Measurements from ENCODE around the gene GSTP1.
"Not testable (repeated sequence)": the region's sequence is repeated elsewhere in the genome, so short reads cannot be mapped to it uniquely, and the experiment has no call there.

Gene GSTP1

DNA sequence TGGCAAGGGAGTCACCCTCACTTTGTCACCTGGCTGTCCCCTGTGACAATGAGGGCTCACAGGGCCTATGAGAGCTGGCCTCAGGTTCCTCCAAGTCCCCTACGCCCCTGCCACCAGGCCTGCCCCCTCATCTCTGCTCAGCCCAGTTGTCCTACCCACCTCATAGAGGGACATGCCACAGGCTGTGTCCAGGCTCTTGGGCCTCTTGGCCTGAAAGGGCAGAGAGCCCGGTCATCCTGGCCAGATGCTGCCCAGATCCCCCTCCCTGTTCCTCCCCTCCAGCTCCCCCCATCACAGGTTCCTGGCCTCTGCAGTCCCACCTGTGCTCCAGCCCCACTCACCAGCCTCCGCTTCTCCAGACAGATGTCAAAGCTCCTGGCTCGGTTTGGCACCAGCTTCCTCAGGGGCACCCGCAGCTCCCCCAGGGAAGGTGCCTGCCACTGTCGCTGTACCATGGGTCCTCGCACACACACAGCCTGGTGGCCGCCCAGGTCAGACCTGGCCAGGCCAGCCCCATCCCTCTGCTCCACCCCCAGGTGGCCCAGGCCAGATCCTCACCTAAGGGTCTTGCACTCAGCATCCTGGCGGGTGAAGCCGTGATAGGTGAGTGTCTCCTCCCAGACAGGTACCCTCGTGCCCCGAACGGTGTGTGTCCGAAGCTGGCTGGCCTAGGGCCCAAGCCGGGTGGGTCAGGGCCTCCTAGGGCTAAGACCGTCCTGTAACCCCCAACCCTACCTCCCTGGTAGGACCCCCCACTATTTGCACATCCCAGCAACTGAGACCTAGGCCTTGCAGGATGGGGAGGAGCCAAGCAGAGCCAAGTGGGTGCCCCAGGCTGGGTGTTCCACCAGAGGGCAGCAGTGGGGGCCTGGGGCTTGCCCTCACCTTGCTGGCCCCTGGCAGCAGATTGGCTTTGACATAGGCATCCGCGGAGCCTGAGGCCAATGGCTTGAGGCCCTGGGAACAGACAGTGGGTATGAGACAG lies 31.4 kb downstream of the GSTP1 start:
- DNase-seq (ENCODE audit: low spot score), result peak; percentile 21

DNA sequence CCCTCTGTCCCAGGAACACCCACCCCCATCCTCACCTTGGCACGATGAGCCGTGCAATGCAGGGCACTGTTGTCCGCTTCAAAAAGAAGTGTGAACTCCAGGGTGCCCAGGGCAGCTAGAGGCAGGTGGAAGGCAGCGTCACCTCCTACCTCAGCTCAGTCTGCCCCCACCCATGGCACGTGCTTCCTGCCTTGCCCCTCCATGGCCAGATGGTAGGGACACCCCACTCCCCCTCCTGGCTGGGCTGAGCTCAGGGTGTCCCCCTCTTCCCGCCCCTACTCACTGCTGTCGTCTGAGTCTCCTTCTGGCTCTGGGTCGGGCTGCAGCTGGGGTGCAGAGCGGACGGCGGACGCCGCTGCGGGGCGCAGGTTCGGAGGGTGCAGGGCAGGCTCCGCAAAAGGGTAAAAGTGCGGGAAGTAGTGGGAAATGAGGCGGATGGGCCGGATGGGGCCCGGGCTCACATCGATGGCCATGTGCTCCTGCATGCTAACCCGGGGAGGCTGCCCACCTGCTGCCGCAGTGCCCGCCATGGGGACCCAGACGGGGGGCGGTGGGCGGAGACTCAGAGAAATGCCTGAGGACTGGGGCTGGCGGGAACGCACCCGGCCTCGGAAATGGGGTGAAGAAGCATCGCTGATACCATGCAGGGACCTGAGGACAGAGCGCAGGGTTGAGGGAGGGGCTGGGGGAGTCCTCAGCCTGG lies 32.3 kb downstream of the GSTP1 start:
- no peak for DNase-seq (ENCODE audit: low spot score)

DNA sequence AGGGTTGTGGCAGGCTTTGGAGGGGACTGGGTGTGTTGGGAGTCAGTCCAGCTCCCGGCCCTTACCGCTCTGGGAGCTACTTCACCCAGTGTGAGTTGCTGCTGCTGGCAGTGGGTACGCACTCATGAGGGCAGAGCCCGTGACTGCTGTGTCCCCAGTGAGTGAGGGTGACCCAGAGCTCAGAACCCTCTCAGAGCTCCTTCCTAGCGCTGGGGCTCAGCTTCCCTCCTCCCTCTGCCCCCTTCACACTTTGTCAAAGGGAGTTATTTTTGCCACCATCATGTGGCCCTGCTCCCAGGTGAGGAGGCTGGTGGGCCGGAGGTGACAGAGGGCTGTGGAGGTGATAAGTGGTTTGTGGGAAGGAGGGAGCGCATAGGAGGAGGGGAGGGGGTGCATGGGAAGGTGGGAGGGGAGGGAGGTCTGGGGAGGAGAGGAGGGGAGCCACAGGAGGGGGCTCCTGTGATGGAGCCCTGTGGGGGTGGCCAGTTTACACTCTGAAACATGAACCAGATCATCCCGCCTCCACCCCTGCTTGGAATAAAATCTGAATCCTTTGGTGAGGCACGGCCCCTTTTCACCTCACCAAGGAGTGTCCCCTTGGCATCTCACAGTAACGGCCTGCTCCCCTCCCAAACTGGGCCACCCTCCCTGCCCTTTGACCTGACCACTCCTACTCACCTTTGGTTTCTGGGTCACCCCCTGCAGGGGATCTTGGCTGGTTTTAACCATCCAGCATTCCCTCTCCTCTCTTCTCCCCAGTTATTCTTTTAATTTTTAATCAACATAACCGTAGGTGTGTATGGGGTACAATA lies 33.0 kb downstream of the GSTP1 start:
- no peak for DNase-seq (ENCODE audit: low spot score)

DNA sequence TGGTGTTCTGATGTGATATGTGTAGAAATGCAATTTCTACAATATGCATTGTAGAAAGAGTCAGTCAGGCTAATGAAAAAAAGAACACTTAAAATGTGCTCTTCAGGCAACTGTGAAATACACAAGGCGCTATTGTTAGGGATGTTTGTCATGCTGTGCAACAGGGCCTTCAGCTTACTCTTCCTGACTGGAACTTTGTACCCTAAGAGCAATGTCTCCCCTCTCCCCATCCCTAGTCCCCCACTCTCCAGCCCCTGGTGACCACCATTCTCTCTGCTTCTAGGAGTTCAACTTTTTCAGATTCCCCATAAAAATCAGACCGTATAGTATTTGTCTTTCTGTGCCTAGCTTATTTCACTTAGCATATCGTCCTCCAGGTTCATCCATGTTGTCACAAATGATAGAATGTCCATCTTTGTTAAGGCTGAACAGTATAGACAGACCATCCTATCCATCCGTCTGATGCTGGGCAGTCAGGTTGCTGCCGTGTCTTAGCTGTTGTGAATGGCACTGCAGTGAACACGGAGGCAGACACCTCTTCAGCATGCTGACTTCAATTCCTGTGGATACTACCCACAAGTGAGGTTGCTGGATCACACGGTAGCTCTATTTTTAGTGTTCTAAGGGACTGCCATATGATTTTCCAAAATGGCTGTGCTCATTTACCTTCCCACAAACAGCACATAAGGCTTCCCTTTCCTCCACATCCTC lies 33.8 kb downstream of the GSTP1 start:
- DNase-seq (ENCODE audit: low spot score), result no peak

DNA sequence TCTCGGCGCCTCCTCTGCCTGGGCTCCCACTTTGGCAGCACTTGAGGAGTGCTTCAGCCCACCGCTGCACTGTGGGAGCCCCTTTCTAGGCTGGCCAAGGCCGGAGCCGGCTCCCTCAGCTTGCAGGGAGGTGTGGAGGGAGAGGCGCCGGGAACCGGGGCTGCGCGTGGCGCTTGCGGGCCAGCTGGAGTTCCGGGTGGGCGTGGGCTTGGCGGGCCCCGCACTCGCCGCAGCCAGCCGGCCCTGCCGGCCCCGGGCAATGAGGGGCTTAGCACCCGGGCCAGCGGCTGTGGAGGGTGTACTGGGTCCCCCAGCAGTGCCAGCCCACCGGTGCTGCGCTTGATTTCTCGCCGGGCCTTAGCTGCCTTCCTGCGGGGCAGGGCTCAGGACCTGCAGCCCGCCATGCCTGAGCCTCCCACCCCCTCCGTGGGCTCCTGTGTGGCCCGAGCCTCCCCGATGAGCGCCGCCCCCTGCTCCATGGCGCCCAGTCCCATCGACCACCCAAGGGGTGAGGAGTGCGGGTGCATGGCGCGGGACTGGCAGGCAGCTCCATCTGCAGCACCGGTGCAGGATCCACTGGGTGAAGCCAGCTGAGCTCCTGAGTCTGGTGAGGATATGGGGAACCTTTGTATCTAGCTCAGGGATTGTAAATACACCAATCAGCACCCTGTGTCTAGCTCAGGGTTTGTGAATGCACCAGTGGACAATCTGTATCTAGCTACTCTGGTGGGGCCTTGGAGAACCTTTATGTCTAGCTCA lies 35.5 kb downstream of the GSTP1 start:
- DNase-seq (ENCODE audit: low spot score), result not testable (repeated sequence)

DNA sequence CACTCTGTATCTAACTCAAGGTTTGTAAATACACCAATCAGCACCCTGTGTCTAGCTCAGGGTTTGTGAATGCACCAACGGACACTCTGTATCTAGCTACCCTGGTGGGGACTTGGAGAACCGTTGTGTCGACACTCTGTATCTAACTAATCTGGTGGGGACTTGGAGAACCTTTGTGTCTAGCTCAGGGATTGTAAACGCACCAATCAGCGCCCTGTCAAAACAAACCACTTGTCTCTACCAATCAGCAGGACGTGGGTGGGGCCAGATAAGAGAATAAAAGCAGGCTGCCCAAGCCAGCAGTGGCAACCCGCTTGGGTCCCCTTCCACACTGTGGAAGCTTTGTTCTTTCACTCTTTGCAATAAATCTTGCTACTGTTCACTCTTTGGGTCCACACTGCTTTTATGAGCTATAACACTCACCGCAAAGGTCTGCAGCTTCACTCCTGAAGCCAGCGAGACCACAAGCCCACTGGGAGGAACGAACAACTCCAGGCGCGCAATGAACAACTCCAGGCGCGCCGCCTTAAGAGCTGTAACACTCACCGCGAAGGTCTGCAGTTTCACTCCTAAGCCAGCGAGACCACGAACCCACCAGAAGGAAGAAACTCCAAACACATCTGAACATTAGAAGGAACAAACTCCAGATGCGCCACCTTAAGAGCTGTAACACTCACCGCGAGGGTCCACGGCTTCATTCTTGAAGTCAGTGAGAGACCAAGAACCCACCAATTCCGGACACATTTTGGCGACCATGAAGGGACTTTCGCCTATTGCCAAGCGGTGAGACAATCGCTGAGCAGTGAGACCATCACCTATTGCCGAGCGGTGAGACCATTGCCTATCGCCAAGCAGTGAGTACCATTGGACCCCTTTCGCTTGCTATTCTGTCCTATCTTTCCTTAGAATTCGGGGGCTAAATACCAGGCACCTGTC lies 36.3 kb downstream of the GSTP1 start:
- not testable (repeated sequence) for DNase-seq (ENCODE audit: low spot score)

DNA sequence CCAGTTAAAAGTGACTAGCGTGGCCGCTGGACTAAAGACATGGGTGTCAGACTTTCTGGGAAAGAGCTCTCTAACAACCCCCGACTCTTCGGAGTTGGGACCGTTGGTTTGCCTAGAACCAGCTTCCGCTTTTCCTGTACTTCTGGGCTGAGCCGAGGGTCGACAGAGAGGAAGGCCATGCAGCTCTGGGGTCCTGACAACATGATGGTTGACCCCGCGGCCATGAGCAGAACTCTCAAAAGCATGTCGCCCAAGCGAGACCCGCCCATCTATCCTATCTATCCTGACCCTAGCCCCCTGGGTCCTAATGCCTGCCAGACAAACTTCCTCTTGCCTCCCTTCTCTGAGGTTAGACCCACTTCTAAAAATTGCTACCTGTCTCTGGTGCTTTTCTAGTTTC lies 37.0 kb downstream of the GSTP1 start:
- DNase-seq (ENCODE audit: low spot score), result not testable (repeated sequence)

DNA sequence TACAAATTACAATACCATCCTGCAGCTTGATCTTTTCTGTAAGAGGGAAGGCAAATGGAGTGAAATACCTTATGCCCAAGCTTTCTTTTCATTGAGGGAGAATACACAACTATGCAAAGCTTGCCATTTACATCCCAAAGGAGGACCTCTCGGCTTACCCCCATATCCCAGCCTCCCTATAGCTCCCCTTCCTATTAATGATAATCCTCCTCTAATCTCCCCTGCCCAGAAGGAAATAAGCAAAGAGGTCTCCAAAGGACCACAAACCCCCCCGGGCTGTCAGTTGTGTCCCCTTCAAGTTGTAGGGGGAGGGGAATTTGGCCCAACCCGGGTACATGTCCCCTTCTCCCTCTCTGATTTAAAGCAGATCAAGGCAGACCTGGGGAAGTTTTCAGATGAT lies 38.3 kb downstream of the GSTP1 start:
- DNase-seq (ENCODE audit: low spot score), result not testable (repeated sequence)

DNA sequence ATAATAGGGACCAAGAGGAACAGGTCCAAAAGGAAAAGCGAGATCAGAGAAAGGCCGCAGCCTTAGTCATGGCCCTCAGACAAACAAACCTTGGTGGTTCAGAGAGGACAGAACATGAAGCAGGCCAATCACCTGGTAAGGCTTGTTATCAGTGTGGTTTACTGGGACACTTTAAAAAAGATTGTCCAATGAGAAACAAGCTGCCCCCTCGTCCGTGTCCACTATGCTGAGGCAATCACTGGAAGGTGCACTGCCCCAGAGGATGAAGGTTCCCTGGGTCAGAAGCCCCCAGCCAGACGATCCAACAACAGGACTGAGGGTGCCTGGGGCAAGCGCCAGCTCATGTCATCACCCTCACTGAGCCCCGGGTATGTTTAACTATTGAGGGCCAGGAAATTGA lies 39.3 kb downstream of the GSTP1 start:
- DNase-seq (ENCODE audit: low spot score), result not testable (repeated sequence)

DNA sequence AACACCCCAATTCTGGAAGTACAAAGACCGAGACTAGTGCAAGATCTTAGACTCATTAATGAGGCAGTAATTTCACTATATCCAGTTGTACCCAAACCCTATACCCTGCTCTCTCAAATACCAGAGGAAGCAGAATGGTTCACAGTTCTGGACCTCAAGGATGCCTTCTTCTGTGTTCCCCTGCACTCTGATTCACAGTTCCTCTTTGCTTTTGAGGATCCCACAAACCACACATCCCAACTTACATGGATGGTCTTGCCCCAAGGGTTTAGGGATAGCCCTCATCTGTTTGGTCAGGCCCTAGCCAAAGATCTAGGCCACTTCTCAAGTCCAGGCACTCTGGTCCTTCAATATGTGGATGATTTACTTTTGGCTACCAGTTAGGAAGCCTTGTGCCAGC lies 40.2 kb downstream of the GSTP1 start:
- DNase-seq (ENCODE audit: low spot score), result not testable (repeated sequence)

DNA sequence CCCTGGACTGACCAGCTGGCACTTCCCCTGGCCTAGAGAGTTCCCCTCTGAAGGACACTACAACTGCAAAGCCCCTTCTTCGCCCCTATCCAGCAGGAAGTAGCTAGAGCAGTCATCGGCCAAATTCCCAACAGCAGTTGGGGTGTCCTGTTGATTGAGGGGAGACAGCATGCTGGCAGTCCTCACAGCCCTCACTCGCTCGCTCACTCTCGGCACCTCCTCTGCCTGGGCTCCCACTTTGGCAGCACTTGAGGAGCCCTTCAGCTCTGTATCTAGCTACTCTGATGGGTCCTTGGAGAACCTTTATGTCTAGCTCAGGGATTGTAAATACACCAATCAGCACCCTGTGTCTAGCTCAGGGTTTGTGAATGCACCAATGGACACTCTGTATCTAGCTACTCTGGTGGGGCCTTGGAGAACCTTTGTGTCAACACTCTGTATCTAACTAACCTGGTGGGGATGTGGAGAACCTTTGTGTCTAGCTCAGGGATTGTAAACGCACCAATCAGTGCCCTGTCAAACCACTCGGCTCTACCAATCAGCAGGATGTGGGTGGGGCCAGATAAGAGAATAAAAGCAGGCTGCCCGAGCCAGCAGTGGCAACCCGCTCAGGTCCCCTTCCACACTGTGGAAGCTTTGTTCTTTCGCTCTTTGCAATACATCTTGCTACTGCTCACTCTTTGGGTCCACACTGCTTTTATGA lies 42.7 kb downstream of the GSTP1 start:
- DNase-seq (ENCODE audit: low spot score), result not testable (repeated sequence)

DNA sequence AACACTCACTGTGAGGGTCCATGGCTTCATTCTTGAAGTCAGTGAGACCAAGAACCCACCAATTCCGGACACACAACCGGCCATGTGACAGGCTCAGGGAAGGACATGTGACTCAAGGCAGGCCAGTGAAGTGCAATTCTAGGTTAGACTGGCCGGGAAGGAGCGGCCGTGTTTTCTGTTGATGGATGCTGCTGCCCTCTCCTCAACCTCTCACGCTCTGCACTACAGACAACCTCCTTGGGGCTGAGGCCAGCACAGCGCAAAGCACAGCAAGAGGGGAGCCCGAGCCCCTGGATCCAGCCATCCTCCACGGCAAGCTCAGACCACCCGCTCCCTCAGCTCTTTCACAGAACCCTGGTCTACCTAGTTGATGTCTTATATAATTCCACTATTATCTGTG lies 43.4 kb downstream of the GSTP1 start:
- no peak for DNase-seq (ENCODE audit: low spot score)

DNA sequence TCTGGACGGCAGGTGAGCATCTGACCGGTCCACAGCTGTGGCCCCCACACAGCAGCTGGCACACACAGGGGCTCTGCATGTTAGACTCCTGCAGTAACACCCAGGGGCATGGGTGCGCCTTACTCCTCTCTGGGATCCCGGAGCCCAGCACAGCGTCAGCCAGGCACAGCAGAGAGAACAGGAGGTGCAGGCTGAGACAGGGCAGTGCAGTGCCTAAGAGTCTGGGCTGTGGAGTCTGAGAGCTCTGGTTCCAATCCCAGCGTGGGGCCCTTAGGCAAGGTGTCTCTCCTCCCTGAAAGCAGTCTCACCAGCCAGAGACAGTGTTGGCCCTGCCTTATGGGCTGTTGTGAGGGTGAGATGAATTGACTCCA lies 43.8 kb downstream of the GSTP1 start:
- DNase-seq (ENCODE audit: low spot score), result no peak

DNA sequence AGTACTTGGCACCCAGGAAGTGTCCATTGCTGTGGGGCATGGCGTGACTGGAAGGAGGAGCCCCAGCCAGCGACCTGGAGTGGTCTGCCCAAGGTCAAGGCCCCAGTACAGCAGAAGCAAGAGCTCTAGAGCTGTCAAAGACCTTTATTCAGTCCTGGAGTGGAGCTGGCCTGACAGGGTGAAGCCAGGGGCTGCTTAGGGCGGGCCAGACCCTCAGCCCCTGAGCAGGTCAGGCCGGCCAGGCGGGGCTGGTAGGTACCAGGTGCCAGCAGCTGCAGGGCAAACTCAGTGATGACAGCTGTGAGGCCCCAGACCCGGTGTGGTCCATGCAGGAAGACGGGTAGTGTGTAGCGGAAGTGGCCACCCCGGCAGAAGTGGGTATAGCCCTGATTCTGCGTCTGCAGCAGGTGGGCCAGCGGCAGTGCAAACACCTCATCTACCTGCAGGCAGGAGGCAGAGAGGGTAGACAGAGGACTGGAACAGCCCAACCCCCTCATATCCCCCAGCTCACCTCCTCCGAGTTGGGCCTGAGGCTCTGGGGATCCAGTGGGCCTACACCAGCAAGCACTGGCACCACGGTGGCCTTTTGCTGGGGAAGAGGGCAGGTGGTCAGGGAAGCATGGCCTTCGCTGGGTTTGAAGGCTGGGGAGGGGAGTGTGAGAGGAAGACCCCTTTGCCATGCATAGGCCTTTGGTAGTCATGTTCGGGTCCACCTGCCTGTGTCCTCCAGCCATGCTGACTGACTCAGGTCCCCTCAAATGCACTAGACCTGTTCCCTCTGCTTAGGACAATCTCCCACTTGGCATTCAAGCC lies 44.4 kb downstream of the GSTP1 start:
- no peak for DNase-seq (ENCODE audit: low spot score)

DNA sequence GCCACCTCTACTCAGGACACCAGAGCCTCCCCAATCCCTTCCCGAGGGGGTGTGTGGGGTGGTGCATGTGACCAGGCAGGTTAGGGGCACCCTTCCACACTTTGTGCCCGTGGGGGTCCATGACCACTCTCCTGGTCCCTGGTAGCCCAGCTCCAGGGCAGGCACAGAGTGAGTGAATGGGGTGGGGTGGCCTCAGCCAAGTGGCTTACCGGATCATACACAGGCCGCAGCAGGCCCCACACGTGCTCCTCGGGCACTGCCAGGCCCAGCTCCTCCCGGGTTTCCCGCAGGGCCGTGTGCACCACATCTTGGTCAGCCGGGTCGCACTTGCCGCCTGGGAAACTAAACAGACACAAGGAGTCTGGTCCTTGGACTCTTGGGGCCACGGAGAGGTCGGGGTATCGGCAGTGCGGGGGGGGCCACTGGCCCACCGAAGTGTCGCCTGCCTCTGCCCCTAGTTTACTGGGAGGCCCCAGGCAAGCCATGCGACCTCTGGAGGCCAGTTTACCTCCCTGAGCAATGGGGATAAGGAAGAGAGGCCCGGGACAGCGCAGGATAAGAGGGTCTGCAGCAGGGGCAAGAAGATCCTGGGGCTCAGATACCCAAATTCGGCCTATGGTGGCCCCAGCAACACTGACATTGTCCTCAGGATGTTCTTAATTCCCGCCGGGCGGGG lies 45.2 kb downstream of the GSTP1 start:
- no peak for DNase-seq (ENCODE audit: low spot score)

DNA sequence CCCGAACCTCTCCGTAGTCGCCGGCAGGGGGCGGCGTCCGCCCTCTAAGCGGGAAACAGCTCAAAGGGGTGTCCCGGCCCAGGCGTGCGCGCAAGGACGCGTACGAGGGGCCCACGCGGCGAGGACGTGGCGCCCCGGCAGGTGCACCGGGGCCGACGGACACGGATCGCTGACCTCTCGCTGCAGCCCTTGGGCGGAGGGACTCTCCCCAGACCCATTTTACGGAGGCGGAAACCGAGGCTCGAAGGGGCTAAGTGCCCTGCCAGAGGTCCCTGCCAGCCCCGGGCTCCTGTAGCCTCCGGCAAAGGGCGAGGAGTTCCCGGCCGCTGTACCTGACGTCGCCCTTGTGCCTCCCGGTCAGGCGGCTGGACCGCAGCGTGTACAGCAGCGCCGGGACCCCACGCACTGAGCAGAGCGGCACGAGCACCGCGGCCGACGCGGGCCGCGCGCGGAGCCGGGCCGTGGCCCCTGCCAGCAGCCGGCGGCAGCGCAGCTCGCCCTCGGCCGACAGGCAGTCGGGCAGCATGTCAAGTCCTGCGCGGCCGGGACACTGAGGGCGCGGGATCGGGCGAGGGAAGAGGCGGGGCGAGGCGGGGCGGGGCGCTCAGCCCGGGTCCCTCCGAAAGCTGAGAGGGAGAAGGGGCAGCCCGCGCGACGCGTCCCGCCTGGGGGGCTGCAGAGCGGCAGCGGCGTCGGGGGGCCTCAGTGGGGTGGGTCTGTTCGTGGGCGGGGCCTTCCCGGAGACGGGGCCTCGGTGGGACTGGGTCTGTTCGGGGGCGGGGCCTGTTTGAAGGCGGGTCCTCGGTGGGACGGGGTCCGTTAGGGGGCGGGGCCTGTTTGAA lies 46.0 kb downstream of the GSTP1 start, which contains the start of gene NUDT8:
Gene NUDT8, minus strand, starts transcription at position 552 of the 842 bp plus-strand sequence. Its CDS starts 26 bp downstream, at position 526.
- DNase-seq (ENCODE audit: low spot score), result peak; percentile 54

Data from COLO829 (cell line).